ENCODE measurements around the gene WDFY3.

GRCh38 chr4:84917086-84917821 lies 49.2 kb downstream of the WDFY3 start:
- TF ChIP-seq CEBPB (IDR thresholded peaks at IDR 0.05), result no peak
- TF ChIP-seq, protein P1, sequence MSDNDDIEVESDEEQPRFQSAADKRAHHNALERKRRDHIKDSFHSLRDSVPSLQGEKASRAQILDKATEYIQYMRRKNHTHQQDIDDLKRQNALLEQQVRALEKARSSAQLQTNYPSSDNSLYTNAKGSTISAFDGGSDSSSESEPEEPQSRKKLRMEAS (IDR thresholded peaks at IDR 0.05), result no peak
- TF ChIP-seq, protein P2, sequence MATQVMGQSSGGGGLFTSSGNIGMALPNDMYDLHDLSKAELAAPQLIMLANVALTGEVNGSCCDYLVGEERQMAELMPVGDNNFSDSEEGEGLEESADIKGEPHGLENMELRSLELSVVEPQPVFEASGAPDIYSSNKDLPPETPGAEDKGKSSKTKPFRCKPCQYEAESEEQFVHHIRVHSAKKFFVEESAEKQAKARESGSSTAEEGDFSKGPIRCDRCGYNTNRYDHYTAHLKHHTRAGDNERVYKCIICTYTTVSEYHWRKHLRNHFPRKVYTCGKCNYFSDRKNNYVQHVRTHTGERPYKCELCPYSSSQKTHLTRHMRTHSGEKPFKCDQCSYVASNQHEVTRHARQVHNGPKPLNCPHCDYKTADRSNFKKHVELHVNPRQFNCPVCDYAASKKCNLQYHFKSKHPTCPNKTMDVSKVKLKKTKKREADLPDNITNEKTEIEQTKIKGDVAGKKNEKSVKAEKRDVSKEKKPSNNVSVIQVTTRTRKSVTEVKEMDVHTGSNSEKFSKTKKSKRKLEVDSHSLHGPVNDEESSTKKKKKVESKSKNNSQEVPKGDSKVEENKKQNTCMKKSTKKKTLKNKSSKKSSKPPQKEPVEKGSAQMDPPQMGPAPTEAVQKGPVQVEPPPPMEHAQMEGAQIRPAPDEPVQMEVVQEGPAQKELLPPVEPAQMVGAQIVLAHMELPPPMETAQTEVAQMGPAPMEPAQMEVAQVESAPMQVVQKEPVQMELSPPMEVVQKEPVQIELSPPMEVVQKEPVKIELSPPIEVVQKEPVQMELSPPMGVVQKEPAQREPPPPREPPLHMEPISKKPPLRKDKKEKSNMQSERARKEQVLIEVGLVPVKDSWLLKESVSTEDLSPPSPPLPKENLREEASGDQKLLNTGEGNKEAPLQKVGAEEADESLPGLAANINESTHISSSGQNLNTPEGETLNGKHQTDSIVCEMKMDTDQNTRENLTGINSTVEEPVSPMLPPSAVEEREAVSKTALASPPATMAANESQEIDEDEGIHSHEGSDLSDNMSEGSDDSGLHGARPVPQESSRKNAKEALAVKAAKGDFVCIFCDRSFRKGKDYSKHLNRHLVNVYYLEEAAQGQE (IDR thresholded peaks at IDR 0.05; ENCODE audit: low read depth), result no peak
- no peak for TF ChIP-seq EP300 (IDR thresholded peaks at IDR 0.05; ENCODE audit: borderline replicate concordance)
- no peak for TF ChIP-seq RAD21 (IDR thresholded peaks at IDR 0.05; ENCODE audit: low read depth)
- no peak for TF ChIP-seq EGR1 (IDR thresholded peaks at IDR 0.05)
- no peak for TF ChIP-seq TAF1 (IDR thresholded peaks at IDR 0.05; ENCODE audit: low read depth)
- TF ChIP-seq USF1 (IDR thresholded peaks at IDR 0.05), result no peak
- TF ChIP-seq TCF12 (IDR thresholded peaks at IDR 0.05; ENCODE audit: low read depth), result no peak
- TF ChIP-seq CREB1 (IDR thresholded peaks at IDR 0.05; ENCODE audit: low read depth), result no peak
- no peak for TF ChIP-seq ZBTB7A (IDR thresholded peaks at IDR 0.05; ENCODE audit: low read depth)
- TF ChIP-seq TEAD4 (IDR thresholded peaks at IDR 0.05), result no peak
